ENCODE measurements around the gene C1QTNF12.

C1QTNF12 gene

DNA sequence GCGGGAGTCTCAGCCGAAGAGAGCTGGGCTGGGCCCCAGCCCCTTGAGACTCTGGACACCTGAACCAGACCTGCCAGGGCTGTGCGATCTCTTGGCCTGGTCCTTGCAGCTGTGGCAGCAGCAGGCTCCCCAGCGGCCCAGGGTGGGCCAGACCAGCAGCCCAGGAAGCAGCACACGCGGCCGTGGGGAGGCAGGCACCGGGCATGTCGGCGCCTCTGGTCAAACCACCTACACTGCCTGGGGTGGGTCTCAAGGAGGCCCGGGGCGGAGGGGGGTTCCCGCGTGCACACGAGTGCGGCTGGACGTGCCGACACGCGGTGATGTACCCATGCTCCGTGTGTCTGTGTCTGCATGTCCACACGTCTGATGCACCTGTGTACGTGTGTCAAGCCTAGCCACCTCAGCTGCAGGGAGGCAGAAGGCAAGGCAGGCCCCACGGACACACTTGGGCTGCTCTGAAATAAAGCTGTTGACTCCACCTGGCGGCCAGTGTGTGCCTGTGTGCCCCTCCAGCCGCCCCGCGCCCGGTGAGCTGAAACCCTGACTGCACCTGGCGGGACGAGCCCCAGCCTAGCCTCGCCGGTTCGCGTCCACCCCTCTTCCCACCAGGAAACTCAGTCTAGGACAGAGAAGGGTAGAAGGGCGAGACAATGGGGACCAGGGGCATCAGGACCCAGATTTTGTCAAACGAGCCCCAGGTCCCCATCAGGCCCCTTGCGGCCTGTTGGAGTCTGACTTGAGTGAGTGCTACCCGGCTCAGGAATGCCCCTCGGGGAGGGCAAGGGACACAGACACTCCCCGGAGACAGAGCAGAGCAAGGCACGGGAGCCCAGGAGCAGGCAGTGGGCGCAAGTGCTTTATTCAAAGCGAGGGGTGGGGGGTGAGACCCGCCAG lies 45.3 kb upstream of the C1QTNF12 start:
- Histone ChIP-seq H3K27me3 (replicated peaks; ENCODE audit: insufficient read depth, low read length) (peaks cover 5% of the 10 kb centered on the region), H3K79me2 (ENCODE audit: low read length) (no peaks in the 10 kb centered on the region), H3F3A (ENCODE audit: insufficient read depth, low read length) (no peaks in the 10 kb centered on the region), H3K4me1 (ENCODE audit: low read length) (no peaks in the 10 kb centered on the region), H3K9me2 (replicated peaks; ENCODE audit: insufficient read depth, low read length) (no peaks in the 10 kb centered on the region), H4K20me1 (ENCODE audit: insufficient read depth, low read length) (no peaks in the 10 kb centered on the region), H3K9me3 (replicated peaks; ENCODE audit: insufficient read depth, low read length) (no peaks in the 10 kb centered on the region), H3K4me2 (ENCODE audit: low read depth, low read length) (no peak overlapping the region), H3K36me3 (replicated peaks; ENCODE audit: insufficient read depth, low read length) (no peaks in the 10 kb centered on the region), H3K4me3 (ENCODE audit: low read length) (no peak overlapping the region), H2AFZ (ENCODE audit: low read length) (no peak overlapping the region), H3K27ac (ENCODE audit: low read length) (no peak overlapping the region), H3K9ac (ENCODE audit: low read length) (no peak overlapping the region)
- no peak for TF ChIP-seq EZH2phosphoT487 (IDR thresholded peaks at IDR 0.05; ENCODE audit: low read length)
- TF ChIP-seq EZH2 (optimal IDR thresholded peaks at IDR 0.05; ENCODE audit: low read depth, low read length) = no peak
- peak; percentile 74 for TF ChIP-seq CTCF (IDR thresholded peaks at IDR 0.05; ENCODE audit: low read length)
- DNase-seq = peak; percentile 73

GRCh38 chr1:1291023-1291528 lies 44.6 kb upstream of the C1QTNF12 start:
- H3K27me3 ChIP-seq (replicated peaks; ENCODE audit: insufficient read depth, low read length) = peaks cover 12% of the 10 kb centered on the region
- H3K9ac ChIP-seq (ENCODE audit: low read length) = no peak overlapping the region
- H3K9me2 ChIP-seq (replicated peaks; ENCODE audit: insufficient read depth, low read length) = no peaks in the 10 kb centered on the region
- no peaks in the 10 kb centered on the region for H3K4me1 ChIP-seq (ENCODE audit: low read length)
- no peaks in the 10 kb centered on the region for H3K36me3 ChIP-seq (replicated peaks; ENCODE audit: insufficient read depth, low read length)
- no peak overlapping the region for H2AFZ ChIP-seq (ENCODE audit: low read length)
- H3K9me3 ChIP-seq (replicated peaks; ENCODE audit: insufficient read depth, low read length) = no peaks in the 10 kb centered on the region
- no peak overlapping the region for H3K27ac ChIP-seq (ENCODE audit: low read length)
- DNase-seq = no peak
- H3K79me2 ChIP-seq (ENCODE audit: low read length) = no peaks in the 10 kb centered on the region
- no peaks in the 10 kb centered on the region for H4K20me1 ChIP-seq (ENCODE audit: insufficient read depth, low read length)
- TF ChIP-seq CTCF (IDR thresholded peaks at IDR 0.05; ENCODE audit: low read length) (no peak), EZH2 (optimal IDR thresholded peaks at IDR 0.05; ENCODE audit: low read depth, low read length) (no peak), EZH2phosphoT487 (IDR thresholded peaks at IDR 0.05; ENCODE audit: low read length) (no peak)
- H3K4me2 ChIP-seq (ENCODE audit: low read depth, low read length) = no peak overlapping the region
- no peaks in the 10 kb centered on the region for H3F3A ChIP-seq (ENCODE audit: insufficient read depth, low read length)
- H3K4me3 ChIP-seq (ENCODE audit: low read length) = no peak overlapping the region

DNA sequence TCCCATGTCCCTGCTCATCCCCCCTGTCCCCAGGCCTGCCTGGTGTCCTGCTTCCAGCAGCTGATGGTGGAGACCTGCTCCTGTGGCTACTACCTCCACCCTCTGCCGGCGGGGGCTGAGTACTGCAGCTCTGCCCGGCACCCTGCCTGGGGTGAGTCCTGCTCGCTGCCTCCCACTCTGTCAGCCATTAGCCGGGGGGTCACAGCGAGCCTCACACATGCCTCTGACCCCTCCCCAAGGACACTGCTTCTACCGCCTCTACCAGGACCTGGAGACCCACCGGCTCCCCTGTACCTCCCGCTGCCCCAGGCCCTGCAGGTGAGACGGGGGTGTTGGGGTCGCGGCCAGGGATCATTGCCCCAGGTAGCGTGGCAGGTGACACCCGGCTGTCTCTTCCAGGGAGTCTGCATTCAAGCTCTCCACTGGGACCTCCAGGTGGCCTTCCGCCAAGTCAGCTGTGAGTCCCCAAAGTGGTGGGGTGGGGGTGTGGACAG lies 43.8 kb upstream of the C1QTNF12 start:
- H3F3A ChIP-seq (ENCODE audit: insufficient read depth, low read length) = no peaks in the 10 kb centered on the region
- no peak overlapping the region for H3K27ac ChIP-seq (ENCODE audit: low read length)
- peaks cover 20% of the 10 kb centered on the region for H3K27me3 ChIP-seq (replicated peaks; ENCODE audit: insufficient read depth, low read length)
- no peaks in the 10 kb centered on the region for H3K36me3 ChIP-seq (replicated peaks; ENCODE audit: insufficient read depth, low read length)
- no peak overlapping the region for H3K4me3 ChIP-seq (ENCODE audit: low read length)
- H3K9me2 ChIP-seq (replicated peaks; ENCODE audit: insufficient read depth, low read length) = no peaks in the 10 kb centered on the region
- H3K9me3 ChIP-seq (replicated peaks; ENCODE audit: insufficient read depth, low read length) = no peaks in the 10 kb centered on the region
- H2AFZ ChIP-seq (ENCODE audit: low read length) = no peak overlapping the region
- no peak overlapping the region for H3K9ac ChIP-seq (ENCODE audit: low read length)
- DNase-seq = peak; percentile 66
- H3K4me2 ChIP-seq (ENCODE audit: low read depth, low read length) = no peak overlapping the region
- H3K79me2 ChIP-seq (ENCODE audit: low read length) = no peaks in the 10 kb centered on the region
- no peaks in the 10 kb centered on the region for H4K20me1 ChIP-seq (ENCODE audit: insufficient read depth, low read length)
- H3K4me1 ChIP-seq (ENCODE audit: low read length) = no peaks in the 10 kb centered on the region
- TF ChIP-seq CTCF (IDR thresholded peaks at IDR 0.05; ENCODE audit: low read length) (peak; percentile 64), EZH2 (optimal IDR thresholded peaks at IDR 0.05; ENCODE audit: low read depth, low read length) (no peak)

Measured in MM.1S (cell line).